B cell (primary cell): ENCODE results near the gene SH3TC1. TPM values are rescaled to one million over a fixed set of nuclear protein-coding genes. Genes with fewer than 3 reads are reported as not detected.

Source experiments
- ATAC-seq: fragments of 200-7000 bp; cut with Tn5 transposase; one replicate; pipeline ENCODE4 v1.10.0; 2021; ENCODE audit warnings: low read depth, mild to moderate bottlenecking, moderate number of reproducible peaks, moderate library complexity
- CTCF ChIA-PET: fragments of 350-600 bp; sonication (Branson Sonifier 250); formaldehyde crosslinking; loops from one replicate; lab custom pipeline; 2021; ENCODE audit warnings: antibody characterized with exemption, inconsistent platforms; lab: Charles Lee
- POLR2A ChIA-PET: fragments of 350-600 bp; sonication (Branson Sonifier 250); formaldehyde crosslinking; loops from one replicate; lab custom pipeline; 2021; ENCODE audit warnings: antibody characterized with exemption; lab: Charles Lee
- DNase-seq: peaks from one replicate; pipeline ENCODE4 v3.0.0; 2013
- H2AFZ ChIP-seq: 2 replicates; pipeline ENCODE4 v1.6.1; 2012; ENCODE audit warnings: mild to moderate bottlenecking, low read depth, low read length; ENCODE audit not compliant: insufficient read depth, poor library complexity, severe bottlenecking
- H3K27ac ChIP-seq, 2 donors: 1 replicate in 1 of 2; 2 replicates in 1 of 2; pipeline ENCODE4 v1.5.1; 2012 to 2013; ENCODE audit warnings: low read length in 2 of 2, mild to moderate bottlenecking in 2 of 2, moderate library complexity in 1 of 2
- H3K27me3 ChIP-seq, 4 experiments: fragments of 200-600 bp in 1 of 4; sonication (generic) in 1 of 4; replicated peaks in 1 of 4; 1 replicate in 2 of 4; 2 replicates in 2 of 4; pipeline versions ENCODE4 v1.6.1 to v1.7.0; 2013 to 2016; ENCODE audit warnings: low read length in 3 of 4, mild to moderate bottlenecking in 2 of 4, mixed read lengths in 1 of 4, moderate library complexity in 1 of 4; ENCODE audit not compliant: insufficient read depth in 4 of 4, control insufficient read depth in 3 of 4; ENCODE audit errors: control extremely low read depth in 1 of 4
- H3K36me3 ChIP-seq, 2 experiments: replicated peaks in 1 of 2; 1 replicate in 1 of 2; 2 replicates in 1 of 2; pipeline versions ENCODE4 v1.6.1 to v1.7.1; 2013; ENCODE audit warnings: low read length in 1 of 2; ENCODE audit not compliant: insufficient read depth in 2 of 2, control insufficient read depth in 1 of 2; ENCODE audit errors: control extremely low read depth in 1 of 2, extremely low read depth in 1 of 2
- H3K4me1 ChIP-seq, 2 donors: fragments of 200-600 bp in 1 of 2; sonication (generic) in 1 of 2; 1 replicate in 1 of 2; 2 replicates in 1 of 2; pipeline versions ENCODE4 v1.5.1 to v1.6.1; 2013 to 2017; ENCODE audit warnings: low read length in 2 of 2; ENCODE audit not compliant: control insufficient read depth in 2 of 2, insufficient read depth in 2 of 2
- H3K4me2 ChIP-seq: replicated peaks from 2 replicates; pipeline ENCODE3; 2012; ENCODE audit warnings: mild to moderate bottlenecking, low read depth, low read length; ENCODE audit not compliant: poor library complexity, severe bottlenecking
- H3K4me3 ChIP-seq, 5 experiments: fragments of 200-600 bp in 1 of 5; sonication (generic) in 1 of 5; 1 replicate in 3 of 5; 2 replicates in 2 of 5; pipeline versions ENCODE4 v1.5.1 to v1.7.0; 2011 to 2016; ENCODE audit warnings: low read length in 4 of 5, mild to moderate bottlenecking in 4 of 5, low read depth in 2 of 5, control low read depth in 1 of 5, moderate library complexity in 1 of 5; ENCODE audit not compliant: insufficient read depth in 1 of 5; ENCODE audit errors: control extremely low read depth in 1 of 5, extremely low read depth in 1 of 5
- H3K79me2 ChIP-seq: fragments of 200-600 bp; sonication (generic); one replicate; pipeline ENCODE4 v1.6.0; 2016; ENCODE audit warnings: low read length; ENCODE audit not compliant: control insufficient read depth, insufficient read depth
- H3K9ac ChIP-seq: fragments of 200-600 bp; sonication (generic); 2 replicates; pipeline ENCODE4 v1.6.1; 2017; ENCODE audit warnings: mild to moderate bottlenecking, low read length, moderate library complexity
- H3K9me3 ChIP-seq, 3 donors: one replicate each; pipeline versions ENCODE4 v1.6.1 to v1.7.1; 2013; ENCODE audit warnings: low read length in 2 of 3; ENCODE audit not compliant: control insufficient read depth in 2 of 3, insufficient read depth in 1 of 3; ENCODE audit errors: control extremely low read depth in 1 of 3
- H4K20me1 ChIP-seq: 2 replicates; pipeline ENCODE4 v1.6.0; 2012; ENCODE audit warnings: mild to moderate bottlenecking, low read length; ENCODE audit not compliant: insufficient read depth, control insufficient read depth, poor library complexity, severe bottlenecking
- H3K27ac Mint-ChIP-seq: one replicate; pipeline ENCODE4 v1.8.0; 2021; ENCODE audit warnings: mixed read lengths
- H3K27me3 Mint-ChIP-seq: one replicate; pipeline ENCODE4 v1.8.0; 2021; ENCODE audit warnings: mixed read lengths
- H3K4me1 Mint-ChIP-seq: one replicate; pipeline ENCODE4 v1.8.0; 2021; ENCODE audit warnings: mixed read lengths
- H3K4me3 Mint-ChIP-seq: one replicate; pipeline ENCODE4 v1.8.0; 2021; ENCODE audit warnings: mixed read lengths
- H3K9me3 Mint-ChIP-seq: one replicate; pipeline ENCODE4 v1.8.0; 2022; ENCODE audit warnings: mixed read lengths; ENCODE audit not compliant: insufficient read depth
- EZH2 ChIP-seq: IDR thresholded peaks from 2 replicates; pipeline ENCODE4 v1.6.1; 2012; ENCODE audit warnings: borderline replicate concordance, low read depth, mild to moderate bottlenecking, moderate library complexity, low read length; ENCODE audit not compliant: insufficient read depth, poor library complexity, severe bottlenecking
- WGBS: methylation state at CpG from one replicate; pipeline ENCODE4 v1.1.5; 2013; ENCODE audit warnings: missing lambda C conversion rate; ENCODE audit not compliant: insufficient coverage; 5-methylcytosine and 5-hydroxymethylcytosine counted together
- intact Hi-C: fragments of 100-400 bp; cut with micrococcal nuclease; formaldehyde crosslinking; loops from one replicate; pipeline ENCODE4 v1.10.0; 2022
- polyA plus RNA-seq: library from polyadenylated mRNA; depleted of rRNA; stranded (reverse); fragments of >200 nt; gene quantifications from 2 replicates; pipeline ENCODE4 v1.2.3, GENCODE V29; 2012
- total RNA-seq, 2 donors: library from RNA; stranded (reverse); fragments of 120-200 nt in 1 of 2; gene quantifications; 1 replicate in 1 of 2; 2 replicates in 1 of 2; pipeline versions ENCODE4 v1.2.3 to v1.2.4, GENCODE V29; 2013 to 2022
- TF ChIP-seq, protein P1 (sequence below): fragments of 200-600 bp; IDR thresholded peaks from one replicate; pipeline ENCODE4 v1.8.0; 2022; ENCODE audit warnings: antibody characterized with exemption, mild to moderate bottlenecking

The SH3TC1 gene
- total and polyA plus RNA-seq, 2 donors (not counting 1 experiment from before 2014, with no cell fraction given): 63.8 to 388 TPM

DNA sequence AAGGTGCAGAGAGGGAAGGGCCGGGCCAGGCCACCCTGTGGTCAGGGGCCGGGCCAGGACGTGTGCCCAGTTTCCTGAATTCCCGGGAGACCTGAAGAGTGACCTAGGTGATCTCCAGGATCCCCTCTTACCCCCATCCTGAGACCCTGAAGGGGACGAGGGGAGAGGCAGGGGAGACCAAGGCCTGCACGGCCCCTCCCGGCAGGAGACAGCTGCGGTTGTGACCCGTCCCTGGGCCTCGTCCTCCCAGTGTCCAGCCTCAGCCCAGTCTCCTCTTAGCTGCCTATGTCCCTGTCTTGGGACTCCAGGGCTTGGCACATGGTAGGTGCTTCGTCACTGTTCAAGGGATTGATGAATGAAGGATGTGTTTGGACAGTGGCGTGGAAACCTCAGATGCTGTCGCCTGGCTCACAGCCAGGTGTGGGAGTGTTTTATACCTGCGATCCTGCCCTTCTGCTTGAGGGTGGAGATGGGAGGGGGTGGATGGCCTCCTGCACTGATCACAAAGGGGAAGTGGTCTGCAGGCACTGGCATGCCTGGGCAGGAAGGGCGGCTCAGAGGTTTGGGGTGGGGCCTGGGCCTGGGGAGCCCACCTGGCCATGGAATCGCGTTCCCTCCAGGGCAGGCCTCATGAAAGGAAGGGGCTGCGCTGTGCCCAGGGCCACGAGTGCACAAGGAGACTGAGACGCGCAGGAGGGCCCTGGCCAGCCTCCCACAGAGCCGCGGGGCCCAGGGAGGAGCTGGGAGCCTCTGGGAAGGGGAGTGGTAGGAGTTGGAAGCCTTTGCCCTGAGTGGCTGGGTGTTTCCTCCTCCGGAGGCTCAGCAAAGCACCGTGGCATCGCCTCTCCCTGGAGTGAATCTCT, 6.9 kb downstream of the SH3TC1 start:
- H3K36me3 ChIP-seq: peaks cover 0 to 45% of the 10 kb centered on the region in 2 experiments
- Mint-ChIP-seq H3K27ac (peak overlapping the region; percentile 72), H3K9me3 (no peaks in the 10 kb centered on the region), H3K4me3 (peak overlapping the region; percentile 56), H3K4me1 (peaks cover 62% of the 10 kb centered on the region), H3K27me3 (no peaks in the 10 kb centered on the region)
- H3K4me3 ChIP-seq: no peak overlapping the region
- no peak for TF ChIP-seq EZH2
- TF ChIP-seq, protein P1, sequence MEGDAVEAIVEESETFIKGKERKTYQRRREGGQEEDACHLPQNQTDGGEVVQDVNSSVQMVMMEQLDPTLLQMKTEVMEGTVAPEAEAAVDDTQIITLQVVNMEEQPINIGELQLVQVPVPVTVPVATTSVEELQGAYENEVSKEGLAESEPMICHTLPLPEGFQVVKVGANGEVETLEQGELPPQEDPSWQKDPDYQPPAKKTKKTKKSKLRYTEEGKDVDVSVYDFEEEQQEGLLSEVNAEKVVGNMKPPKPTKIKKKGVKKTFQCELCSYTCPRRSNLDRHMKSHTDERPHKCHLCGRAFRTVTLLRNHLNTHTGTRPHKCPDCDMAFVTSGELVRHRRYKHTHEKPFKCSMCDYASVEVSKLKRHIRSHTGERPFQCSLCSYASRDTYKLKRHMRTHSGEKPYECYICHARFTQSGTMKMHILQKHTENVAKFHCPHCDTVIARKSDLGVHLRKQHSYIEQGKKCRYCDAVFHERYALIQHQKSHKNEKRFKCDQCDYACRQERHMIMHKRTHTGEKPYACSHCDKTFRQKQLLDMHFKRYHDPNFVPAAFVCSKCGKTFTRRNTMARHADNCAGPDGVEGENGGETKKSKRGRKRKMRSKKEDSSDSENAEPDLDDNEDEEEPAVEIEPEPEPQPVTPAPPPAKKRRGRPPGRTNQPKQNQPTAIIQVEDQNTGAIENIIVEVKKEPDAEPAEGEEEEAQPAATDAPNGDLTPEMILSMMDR: no peak
- ATAC-seq (peak; percentile 46), DNase-seq (peak; percentile 67)
- no peaks in the 10 kb centered on the region for H3K27me3 ChIP-seq
- H3K4me1 ChIP-seq: peaks cover 47 to 56% of the 10 kb centered on the region in 2 donors
- intact Hi-C loops: no loop called here
- H3K9me3 ChIP-seq: no peaks in the 10 kb centered on the region
- peak overlapping the region; percentile 35 to 48 for H3K27ac ChIP-seq
- peaks cover 94% of the 10 kb centered on the region for H4K20me1 ChIP-seq
- H2AFZ ChIP-seq: no peak overlapping the region
- ChIA-PET POLR2A (interaction anchor here (0.7 to 1.2 kb wide), 2 partner anchors 23 to 168 kb away, joined by 4 to 5 read pairs; no protein-coding TSS in a partner anchor), CTCF (interaction anchor here (0.5 to 3.1 kb wide), 4 partner anchors 15 to 302 kb away, joined by 3 to 11 read pairs (median 4); no protein-coding TSS in a partner anchor)
- H3K9ac ChIP-seq: no peak overlapping the region
- peak overlapping the region; percentile 63 for H3K4me2 ChIP-seq
- WGBS: 24% methylated on average over 26 of the region's 26 CpGs
- peaks cover 92% of the 10 kb centered on the region for H3K79me2 ChIP-seq

DNA sequence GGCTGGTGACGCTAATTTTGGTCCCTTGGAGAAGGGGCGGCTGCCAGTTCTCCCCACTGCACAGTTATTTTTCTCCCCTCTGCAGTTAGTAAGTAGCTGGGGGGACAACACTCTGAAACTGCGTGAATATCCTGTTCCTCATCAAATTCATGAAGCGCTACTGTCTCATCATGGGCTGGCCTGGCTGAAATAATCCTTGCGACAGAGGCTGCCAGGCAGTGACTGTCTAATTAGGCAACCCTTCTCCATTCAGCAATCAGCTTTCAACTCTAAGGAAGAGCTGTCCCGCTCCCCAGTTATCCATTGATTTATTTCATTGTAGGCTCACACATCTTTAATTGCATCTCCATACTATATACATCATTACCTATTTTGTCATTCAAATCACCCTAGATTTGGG, 8.2 kb downstream of the SH3TC1 start:
- no peak overlapping the region for H3K4me3 ChIP-seq
- ChIA-PET CTCF (interaction anchor here (1.1 to 3.1 kb wide), 3 partner anchors 14 to 31 kb away, joined by 3 to 11 read pairs (median 4); no protein-coding TSS in a partner anchor), POLR2A (interaction anchor here (0.7 kb wide), 1 partner anchor 19 kb away, joined by 6 read pairs; no protein-coding TSS in a partner anchor)
- no peak overlapping the region for H3K4me3 Mint-ChIP-seq
- no peaks in the 10 kb centered on the region for H3K9me3 Mint-ChIP-seq
- H3K4me1 Mint-ChIP-seq: peaks cover 48% of the 10 kb centered on the region
- TF ChIP-seq, protein P1: no peak
- no peak for TF ChIP-seq EZH2
- no peak overlapping the region for H3K4me2 ChIP-seq
- DNase-seq: no peak
- no peak overlapping the region for H2AFZ ChIP-seq
- no peaks in the 10 kb centered on the region for H3K9me3 ChIP-seq
- H3K36me3 ChIP-seq: peaks cover 0 to 55% of the 10 kb centered on the region in 2 experiments
- H4K20me1 ChIP-seq: peaks cover 99% of the 10 kb centered on the region
- intact Hi-C loops: no loop called here
- H3K27ac Mint-ChIP-seq: peak overlapping the region; percentile 26
- H3K27me3 ChIP-seq: no peaks in the 10 kb centered on the region
- H3K4me1 ChIP-seq: peaks cover 35 to 43% of the 10 kb centered on the region in 2 donors
- 96% methylated on average over 4 of the region's 6 CpGs for WGBS
- no peaks in the 10 kb centered on the region for H3K27me3 Mint-ChIP-seq
- no peak overlapping the region for H3K27ac ChIP-seq
- ATAC-seq: no peak
- no peak overlapping the region for H3K9ac ChIP-seq
- peaks cover 91% of the 10 kb centered on the region for H3K79me2 ChIP-seq
